DMS79 (cell line): ENCODE measurements around the gene LRP1B.
"Not testable (repeated sequence)": the region's sequence is repeated elsewhere in the genome, so short reads cannot be mapped to it uniquely, and the experiment has no call there.

Experiments
- DNase-seq: peaks from one replicate; lab custom pipeline; 2025; lab: John Stamatoyannopoulos, UW

LRP1B gene

GRCh38 chr2:140351692-140352091 lies 1779.1 kb downstream of the LRP1B start:
- no peak for DNase-seq

- no peak for DNase-seq
Measured at GRCh38 chr2:140349695-140350094, 1781.1 kb downstream of the LRP1B start.

GRCh38 chr2:140348826-140349225 lies 1782.0 kb downstream of the LRP1B start:
- DNase-seq: no peak

- DNase-seq: no peak
Measured at GRCh38 chr2:140344838-140345237, 1786.0 kb downstream of the LRP1B start.

GRCh38 chr2:140344266-140344665 lies 1786.5 kb downstream of the LRP1B start:
- not testable (repeated sequence) for DNase-seq

- DNase-seq: no peak
Measured at GRCh38 chr2:140338795-140339194, 1792.0 kb downstream of the LRP1B start.

GRCh38 chr2:140337061-140337460 lies 1793.8 kb downstream of the LRP1B start:
- DNase-seq: no peak

GRCh38 chr2:140316345-140316744 lies 1814.5 kb downstream of the LRP1B start:
- no peak for DNase-seq

GRCh38 chr2:140311905-140312304 lies 1818.9 kb downstream of the LRP1B start:
- no peak for DNase-seq

- DNase-seq: no peak
Measured at GRCh38 chr2:140308706-140309105, 1822.1 kb downstream of the LRP1B start.

- DNase-seq: no peak
Measured at GRCh38 chr2:140307532-140307931, 1823.3 kb downstream of the LRP1B start.

- no peak for DNase-seq
Measured at GRCh38 chr2:140295767-140296166, 1835.0 kb downstream of the LRP1B start.

- no peak for DNase-seq
Measured at GRCh38 chr2:140288726-140289125, 1842.1 kb downstream of the LRP1B start.

- no peak for DNase-seq
Measured at GRCh38 chr2:140288213-140288612, 1842.6 kb downstream of the LRP1B start.

- no peak for DNase-seq
Measured at GRCh38 chr2:140286377-140286776, 1844.4 kb downstream of the LRP1B start.

- DNase-seq: not testable (repeated sequence)
Measured at GRCh38 chr2:140277344-140277743, 1853.5 kb downstream of the LRP1B start.

- DNase-seq: no peak
Measured at GRCh38 chr2:140276661-140277060, 1854.2 kb downstream of the LRP1B start.

- no peak for DNase-seq
Measured at GRCh38 chr2:140275427-140275826, 1855.4 kb downstream of the LRP1B start.

GRCh38 chr2:140274891-140275290 lies 1855.9 kb downstream of the LRP1B start:
- DNase-seq: no peak

- no peak for DNase-seq
Measured at GRCh38 chr2:140273958-140274357, 1856.9 kb downstream of the LRP1B start.

- DNase-seq: no peak
Measured at GRCh38 chr2:140273408-140273807, 1857.4 kb downstream of the LRP1B start.

- no peak for DNase-seq
Measured at GRCh38 chr2:140270224-140270623, 1860.6 kb downstream of the LRP1B start.

GRCh38 chr2:140269000-140269399 lies 1861.8 kb downstream of the LRP1B start:
- DNase-seq: no peak

- no peak for DNase-seq
Measured at GRCh38 chr2:140262908-140263307, 1867.9 kb downstream of the LRP1B start.
